Hepatocyte (in vitro differentiated cells): ENCODE results near the gene AQP5. TPM values are rescaled to one million over a fixed set of nuclear protein-coding genes. Genes with fewer than 3 reads are reported as not detected.

Source experiments
- DNase-seq: peaks from one replicate; pipeline ENCODE4 v3.0.0-alpha.2; 2016; ENCODE audit warnings: low spot score
- H2AFZ ChIP-seq: fragments of 200-600 bp; sonication (generic); 2 replicates; pipeline ENCODE4 v1.6.0; 2016; ENCODE audit warnings: antibody characterized with exemption, mild to moderate bottlenecking
- H3K27ac ChIP-seq: fragments of 200-600 bp; sonication (generic); 2 replicates; pipeline ENCODE4 v1.5.1; 2016; ENCODE audit warnings: mild to moderate bottlenecking
- H3K27me3 ChIP-seq: fragments of 200-600 bp; sonication (generic); 2 replicates; pipeline ENCODE4 v1.6.1; 2016
- H3K36me3 ChIP-seq: fragments of 200-600 bp; sonication (generic); replicated peaks from 2 replicates; pipeline ENCODE4 v1.5.1; 2016; ENCODE audit warnings: low read depth; ENCODE audit not compliant: insufficient read depth
- H3K4me1 ChIP-seq: fragments of 200-600 bp; sonication (generic); 2 replicates; pipeline ENCODE4 v1.5.1; 2016; ENCODE audit warnings: mild to moderate bottlenecking, moderate library complexity; ENCODE audit not compliant: insufficient read depth
- H3K4me2 ChIP-seq: fragments of 200-600 bp; sonication (generic); 2 replicates; pipeline ENCODE4 v1.6.0; 2016
- H3K4me3 ChIP-seq: fragments of 200-600 bp; sonication (generic); 2 replicates; pipeline ENCODE4 v1.5.1; 2016; ENCODE audit warnings: mild to moderate bottlenecking
- H3K79me2 ChIP-seq: fragments of 200-600 bp; sonication (generic); 2 replicates; pipeline ENCODE4 v1.6.0; 2017; ENCODE audit warnings: mild to moderate bottlenecking
- H3K9me2 ChIP-seq: fragments of 200-600 bp; sonication (generic); replicated peaks from 2 replicates; pipeline ENCODE4 v1.6.0; 2017; ENCODE audit warnings: mild to moderate bottlenecking; ENCODE audit not compliant: insufficient read depth
- H3K9me3 ChIP-seq: fragments of 200-600 bp; sonication (generic); 2 replicates; pipeline ENCODE4 v1.5.1; 2016; ENCODE audit warnings: low read depth, mild to moderate bottlenecking
- H4K20me1 ChIP-seq: fragments of 200-600 bp; sonication (generic); 2 replicates; pipeline ENCODE4 v1.6.0; 2016; ENCODE audit warnings: mild to moderate bottlenecking; ENCODE audit not compliant: insufficient read depth, poor library complexity, severe bottlenecking
- CTCF ChIP-seq: fragments of 200-600 bp; sonication (generic); IDR thresholded peaks from 2 replicates; pipeline ENCODE4 v1.5.1; 2016; ENCODE audit warnings: antibody characterized with exemption, mild to moderate bottlenecking; ENCODE audit not compliant: poor library complexity
- EZH2 ChIP-seq: fragments of 200-600 bp; sonication (generic); IDR thresholded peaks from 2 replicates; pipeline ENCODE4 v1.6.1; 2016; ENCODE audit warnings: antibody characterized with exemption, mild to moderate bottlenecking, borderline replicate concordance
- EZH2phosphoT487 ChIP-seq: fragments of 200-600 bp; sonication (generic); IDR thresholded peaks from one replicate; pipeline ENCODE4 v1.6.1; 2018; ENCODE audit warnings: antibody characterized with exemption, mild to moderate bottlenecking, low read depth, moderate library complexity; ENCODE audit not compliant: unreplicated experiment, severe bottlenecking
- WGBS: methylation state at CpG from one replicate; pipeline ENCODE4 v1.1.6; 2016; ENCODE audit warnings: low lambda C conversion rate; ENCODE audit errors: missing lambda C conversion rate; 5-methylcytosine and 5-hydroxymethylcytosine counted together
- polyA plus RNA-seq: library from polyadenylated mRNA; unstranded; fragments of >200 nt; fragmentation: Nextera tagmentation; extraction: Ambion mirVana; gene quantifications from 2 replicates; pipeline ENCODE4 v1.2.1, GENCODE V29; 2016
- total RNA-seq: library from RNA; depleted of rRNA; stranded (reverse); fragments of >200 nt; gene quantifications from 2 replicates; pipeline ENCODE4 v1.2.3, GENCODE V29; 2014

The AQP5 gene
- total and polyA plus RNA-seq, 2 experiments from 2014 or later = 0.50 to 1.2 TPM

GRCh38 chr12:49969651-49970429, 8.2 kb downstream of the AQP5 start:
- DNase-seq = no peak
- WGBS = 91% methylated on average over 12 of the region's 12 CpGs
- H3K4me2 ChIP-seq = no peak overlapping the region
- TF ChIP-seq EZH2phosphoT487 (no peak), CTCF (no peak), EZH2 (no peak)
- no peaks in the 10 kb centered on the region for H3K79me2 ChIP-seq
- H3K4me1 ChIP-seq = peaks cover 7% of the 10 kb centered on the region
- H3K27me3 ChIP-seq = peaks cover 17% of the 10 kb centered on the region
- no peak overlapping the region for H3K4me3 ChIP-seq
- H3K27ac ChIP-seq = no peak overlapping the region
- H3K36me3 ChIP-seq = no peaks in the 10 kb centered on the region
- H3K9me3 ChIP-seq = no peaks in the 10 kb centered on the region
- no peaks in the 10 kb centered on the region for H3K9me2 ChIP-seq
- no peak overlapping the region for H2AFZ ChIP-seq
- no peaks in the 10 kb centered on the region for H4K20me1 ChIP-seq

- peaks cover 7% of the 10 kb centered on the region for H3K4me1 ChIP-seq
- H3K79me2 ChIP-seq = no peaks in the 10 kb centered on the region
- H3K9me3 ChIP-seq = no peaks in the 10 kb centered on the region
- no peak overlapping the region for H3K4me2 ChIP-seq
- no peaks in the 10 kb centered on the region for H3K9me2 ChIP-seq
- no peaks in the 10 kb centered on the region for H4K20me1 ChIP-seq
- DNase-seq = no peak
- TF ChIP-seq EZH2phosphoT487 = no peak
- no peaks in the 10 kb centered on the region for H3K36me3 ChIP-seq
- H2AFZ ChIP-seq = no peak overlapping the region
- H3K27me3 ChIP-seq = peaks cover 10% of the 10 kb centered on the region
- WGBS = 77% methylated on average over 10 of the region's 10 CpGs
- H3K27ac ChIP-seq = no peak overlapping the region
- H3K4me3 ChIP-seq = no peak overlapping the region
These were observed 9.0 kb downstream of the AQP5 start for GRCh38 chr12:49970658-49971057.

GRCh38 chr12:49971141-49971540, 9.5 kb downstream of the AQP5 start:
- Histone ChIP-seq H3K9me2 (no peaks in the 10 kb centered on the region), H3K4me1 (peaks cover 7% of the 10 kb centered on the region), H2AFZ (no peak overlapping the region), H3K27ac (no peak overlapping the region), H3K9me3 (no peaks in the 10 kb centered on the region), H3K79me2 (no peaks in the 10 kb centered on the region), H3K4me3 (no peak overlapping the region), H3K36me3 (no peaks in the 10 kb centered on the region), H3K4me2 (no peak overlapping the region), H3K27me3 (peaks cover 10% of the 10 kb centered on the region), H4K20me1 (no peaks in the 10 kb centered on the region)
- no peak for DNase-seq
- TF ChIP-seq EZH2 (no peak), CTCF (no peak), EZH2phosphoT487 (no peak)
- 78% methylated on average over 6 of the region's 6 CpGs for WGBS

GRCh38 chr12:49972129-49972528, 10.5 kb downstream of the AQP5 start:
- no peak overlapping the region for H3K27ac ChIP-seq
- DNase-seq = no peak
- TF ChIP-seq EZH2 (no peak), CTCF (no peak), EZH2phosphoT487 (no peak)
- no peak overlapping the region for H2AFZ ChIP-seq
- no peaks in the 10 kb centered on the region for H3K9me3 ChIP-seq
- no peak overlapping the region for H3K4me3 ChIP-seq
- H3K4me1 ChIP-seq = peaks cover 6% of the 10 kb centered on the region
- H3K4me2 ChIP-seq = no peak overlapping the region
- no peaks in the 10 kb centered on the region for H3K79me2 ChIP-seq
- WGBS = 86% methylated on average over 5 of the region's 9 CpGs
- H3K9me2 ChIP-seq = no peaks in the 10 kb centered on the region
- H3K27me3 ChIP-seq = peaks cover 10% of the 10 kb centered on the region
- H3K36me3 ChIP-seq = no peaks in the 10 kb centered on the region
- H4K20me1 ChIP-seq = no peaks in the 10 kb centered on the region
